Mucosa of gallbladder (tissue), 1 donor: Measurements from ENCODE around the gene GPR89A. TPM values are rescaled to one million over a fixed set of nuclear protein-coding genes. Genes with fewer than 3 reads are reported as not detected.
"Not testable (repeated sequence)": the region's sequence is repeated elsewhere in the genome, so short reads cannot be mapped to it uniquely, and the experiment has no call there.

Experiments used
- DNase-seq: peaks from one replicate; pipeline ENCODE4 v3.0.0-alpha.2; 2020; ENCODE audit warnings: low spot score
- total RNA-seq: library from RNA; stranded (reverse); gene quantifications from one replicate; pipeline ENCODE4 v1.2.1, GENCODE V29; 2021
- donor health status: DM: no; HTN: no; CAD: no.

Gene GPR89A
- total RNA-seq, 1 donor from 2014 or later: 14.5 TPM

GRCh38 chr1:145717833-145718232 lies 110.0 kb downstream of the GPR89A start:
- no peak for DNase-seq

DNA sequence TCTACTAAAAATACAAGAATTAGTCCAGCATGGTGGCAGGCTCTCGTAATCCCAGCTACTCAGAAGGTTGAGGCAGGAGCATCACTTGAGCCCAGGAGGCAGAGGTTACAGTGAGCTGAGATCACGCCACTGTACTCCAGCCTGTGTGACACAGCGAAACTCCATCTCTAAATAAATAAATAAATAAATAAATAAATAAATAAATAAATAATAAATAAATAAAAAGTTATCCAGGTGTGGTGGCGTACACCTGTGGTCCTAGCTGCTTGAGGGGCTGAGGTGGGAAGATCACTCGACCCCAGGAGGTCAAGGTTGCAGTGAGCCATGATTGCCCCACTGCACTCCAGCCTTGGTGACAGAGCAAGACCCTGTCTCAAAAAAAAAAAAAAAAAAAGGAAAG lies 110.7 kb downstream of the GPR89A start:
- not testable (repeated sequence) for DNase-seq

- no peak for DNase-seq
Measured at GRCh38 chr1:145719230-145720079, 111.7 kb downstream of the GPR89A start, which contains the start of gene CD160. CD160 (plus strand) TSS chr1:145719499; CDS start chr1:145728328, 8,829 bp downstream.

Other genes with a start within 250 kb of the GPR89A start
- 3.5 TPM for gene NBPF20, start 182.4 kb upstream of the GPR89A start, total RNA-seq
- 111 TPM for gene PDZK1, start 99.4 kb downstream of the GPR89A start, total RNA-seq
- gene CD160, start 111.5 kb downstream of the GPR89A start, total RNA-seq: 0.17 TPM
- gene RNF115, start 216.1 kb downstream of the GPR89A start, total RNA-seq: 14.2 TPM
- 22.4 TPM for gene POLR3C, start 216.2 kb downstream of the GPR89A start, total RNA-seq
- 3.1 TPM for gene NUDT17, start 237.6 kb downstream of the GPR89A start, total RNA-seq